NK-92 (cell line): Measurements from ENCODE around the gene LUZP2.

Experiments used
- DNase-seq: peaks from one replicate; lab custom pipeline; 2025; ENCODE audit not compliant: unreplicated experiment; lab: John Stamatoyannopoulos, UW

Gene LUZP2

GRCh38 chr11:24708616-24709015, 211.8 kb downstream of the LUZP2 start:
- no peak for DNase-seq

GRCh38 chr11:24709928-24710565, 213.2 kb downstream of the LUZP2 start:
- no peak for DNase-seq

GRCh38 chr11:24714601-24715000, 217.7 kb downstream of the LUZP2 start:
- DNase-seq: no peak

GRCh38 chr11:24716403-24716802, 219.6 kb downstream of the LUZP2 start:
- DNase-seq: no peak

- DNase-seq: no peak
Measured at GRCh38 chr11:24723231-24723630, 226.4 kb downstream of the LUZP2 start.

GRCh38 chr11:24731554-24731953, 234.7 kb downstream of the LUZP2 start:
- DNase-seq: no peak

GRCh38 chr11:24734742-24735237, 237.9 kb downstream of the LUZP2 start:
- no peak for DNase-seq

- DNase-seq: no peak
Measured at GRCh38 chr11:24738972-24739371, 242.1 kb downstream of the LUZP2 start.

GRCh38 chr11:24739637-24740036, 242.8 kb downstream of the LUZP2 start:
- no peak for DNase-seq

- DNase-seq: no peak
Measured at GRCh38 chr11:24747275-24748251, 250.7 kb downstream of the LUZP2 start.

GRCh38 chr11:24748261-24748660, 251.4 kb downstream of the LUZP2 start:
- no peak for DNase-seq

- DNase-seq: no peak
Measured at GRCh38 chr11:24754406-24754805, 257.6 kb downstream of the LUZP2 start.

GRCh38 chr11:24755260-24755839, 258.5 kb downstream of the LUZP2 start:
- DNase-seq: no peak

GRCh38 chr11:24759742-24760141, 262.9 kb downstream of the LUZP2 start:
- no peak for DNase-seq

GRCh38 chr11:24760681-24761080, 263.8 kb downstream of the LUZP2 start:
- no peak for DNase-seq

- no peak for DNase-seq
Measured at GRCh38 chr11:24762076-24762475, 265.2 kb downstream of the LUZP2 start.

- DNase-seq: no peak
Measured at GRCh38 chr11:24767411-24767810, 270.6 kb downstream of the LUZP2 start.

- no peak for DNase-seq
Measured at GRCh38 chr11:24773322-24773721, 276.5 kb downstream of the LUZP2 start.

GRCh38 chr11:24779791-24780190, 282.9 kb downstream of the LUZP2 start:
- no peak for DNase-seq

GRCh38 chr11:24781288-24781687, 284.4 kb downstream of the LUZP2 start:
- no peak for DNase-seq

- no peak for DNase-seq
Measured at GRCh38 chr11:24793479-24793878, 296.6 kb downstream of the LUZP2 start.

GRCh38 chr11:24794064-24794463, 297.2 kb downstream of the LUZP2 start:
- DNase-seq: no peak
